Measurements from ENCODE around the gene DNASE2.

DNA sequence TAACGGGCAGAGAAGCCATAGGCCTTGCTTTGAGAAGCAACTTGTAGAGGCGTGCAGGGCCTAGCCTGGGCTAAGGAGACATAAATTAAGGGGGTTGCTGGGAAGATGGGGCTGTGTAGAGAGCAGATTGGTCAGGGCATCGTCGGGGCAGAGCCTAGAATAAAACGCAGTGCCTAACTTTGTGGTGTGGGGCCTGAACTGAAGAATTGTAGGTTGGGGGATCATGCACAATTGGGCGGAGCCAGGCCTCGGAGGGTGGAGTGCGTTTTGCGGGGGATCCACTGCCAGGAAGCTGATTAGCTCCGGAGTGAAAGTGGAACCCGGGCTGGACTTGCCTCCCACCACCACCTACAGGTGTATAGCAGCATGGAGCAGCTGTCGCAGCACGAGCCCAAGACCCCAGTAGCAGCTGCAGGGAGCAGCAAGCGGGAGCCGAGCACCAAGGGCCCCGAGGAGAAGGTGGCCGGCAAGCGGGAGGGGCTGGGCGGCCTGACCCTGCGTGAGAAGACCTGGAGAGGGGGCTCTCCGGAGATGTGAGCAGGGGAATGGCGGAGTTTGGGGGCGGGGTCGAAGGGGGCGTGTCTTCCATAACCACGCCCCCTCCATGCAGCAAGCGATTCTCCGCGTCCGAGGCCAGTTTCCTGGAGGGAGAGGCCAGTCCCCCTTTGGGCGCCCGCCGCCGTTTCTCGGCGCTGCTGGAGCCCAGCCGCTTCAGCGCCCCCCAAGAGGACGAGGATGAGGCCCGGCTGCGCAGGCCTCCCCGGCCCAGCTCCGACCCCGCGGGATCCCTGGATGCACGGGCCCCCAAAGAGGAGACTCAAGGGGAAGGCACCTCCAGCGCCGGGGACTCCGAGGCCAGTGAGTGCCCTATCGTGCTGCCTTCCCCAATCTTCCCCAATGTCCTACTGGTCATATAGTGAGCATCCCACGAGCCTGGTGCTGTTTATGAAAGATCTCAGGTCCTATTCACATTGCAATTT is 13.8 kb downstream of the DNASE2 start:
- no peak for TF ChIP-seq POLR2A (IDR thresholded peaks at IDR 0.05)
- TF ChIP-seq, protein P1, sequence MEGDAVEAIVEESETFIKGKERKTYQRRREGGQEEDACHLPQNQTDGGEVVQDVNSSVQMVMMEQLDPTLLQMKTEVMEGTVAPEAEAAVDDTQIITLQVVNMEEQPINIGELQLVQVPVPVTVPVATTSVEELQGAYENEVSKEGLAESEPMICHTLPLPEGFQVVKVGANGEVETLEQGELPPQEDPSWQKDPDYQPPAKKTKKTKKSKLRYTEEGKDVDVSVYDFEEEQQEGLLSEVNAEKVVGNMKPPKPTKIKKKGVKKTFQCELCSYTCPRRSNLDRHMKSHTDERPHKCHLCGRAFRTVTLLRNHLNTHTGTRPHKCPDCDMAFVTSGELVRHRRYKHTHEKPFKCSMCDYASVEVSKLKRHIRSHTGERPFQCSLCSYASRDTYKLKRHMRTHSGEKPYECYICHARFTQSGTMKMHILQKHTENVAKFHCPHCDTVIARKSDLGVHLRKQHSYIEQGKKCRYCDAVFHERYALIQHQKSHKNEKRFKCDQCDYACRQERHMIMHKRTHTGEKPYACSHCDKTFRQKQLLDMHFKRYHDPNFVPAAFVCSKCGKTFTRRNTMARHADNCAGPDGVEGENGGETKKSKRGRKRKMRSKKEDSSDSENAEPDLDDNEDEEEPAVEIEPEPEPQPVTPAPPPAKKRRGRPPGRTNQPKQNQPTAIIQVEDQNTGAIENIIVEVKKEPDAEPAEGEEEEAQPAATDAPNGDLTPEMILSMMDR (IDR thresholded peaks at IDR 0.05), result no peak

All from body of pancreas (tissue), 4 donors.